Mammary microvascular endothelial cell (primary cell): ENCODE measurements around the gene NKIRAS2. TPM values are rescaled to one million over a fixed set of nuclear protein-coding genes. Genes with fewer than 3 reads are reported as not detected.

Experiments used
- total RNA-seq: library from RNA; depleted of rRNA; stranded (reverse); fragments of >200 nt; gene quantifications from 2 replicates; pipeline ENCODE4 v1.2.3, GENCODE V29; 2015

NKIRAS2 gene
- 56.2 and 69.4 TPM in 2 replicates for total RNA-seq

GRCh38 chr17:42019509-42020404, at the start of gene NKIRAS2:
TSS of gene NKIRAS2 (plus strand) at chr17:42020090. CDS start at chr17:42021578, 1,488 bp downstream.

DNA sequence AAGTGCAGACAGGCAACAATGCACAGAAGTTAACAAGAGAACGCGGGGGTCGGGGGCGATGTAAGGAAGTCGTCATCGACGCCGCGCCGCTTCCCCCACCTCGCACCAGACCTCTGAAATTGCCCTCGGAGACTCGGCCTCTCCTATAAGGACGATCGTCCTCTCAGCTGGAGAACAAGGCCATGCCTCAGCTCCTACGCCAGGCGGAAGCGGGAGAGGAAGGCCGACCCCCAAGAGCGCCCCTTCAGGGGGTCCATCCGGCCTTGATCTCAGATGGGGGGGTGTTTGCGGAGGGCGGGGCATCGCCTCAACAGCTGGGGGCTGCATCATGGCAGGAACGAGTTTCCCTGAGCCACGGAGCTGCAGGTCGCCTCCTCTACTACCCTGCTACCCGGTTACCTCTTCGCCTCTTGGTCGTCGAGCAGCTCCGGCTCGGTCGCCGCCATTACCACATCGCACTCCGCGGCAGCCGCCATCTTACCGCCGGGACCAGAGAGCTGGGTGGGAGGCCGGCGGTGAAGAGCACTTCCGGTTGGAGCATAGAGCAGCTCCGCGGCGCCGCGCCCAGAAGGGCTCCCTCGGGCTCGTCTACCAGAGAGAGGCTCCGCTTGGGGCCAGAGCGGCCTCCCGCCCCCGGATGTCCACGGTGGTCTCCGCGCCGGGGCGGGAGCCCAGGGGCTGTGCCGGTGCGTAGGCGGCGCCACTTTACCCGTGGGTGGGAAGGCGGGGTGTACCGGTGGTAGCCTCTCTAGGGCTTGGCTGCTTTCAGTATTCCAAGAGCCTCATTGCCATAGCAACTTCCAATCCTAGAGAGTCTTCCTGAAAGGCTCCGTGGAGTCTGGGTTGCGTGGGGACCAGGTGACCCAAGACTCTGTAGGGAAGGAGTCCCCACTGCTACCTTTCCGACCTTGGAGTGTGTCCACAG, 2.7 kb upstream of the NKIRAS2 start, which contains the start of gene DNAJC7:
Gene DNAJC7, minus strand, starts transcription at position 499 of the 925 bp plus-strand sequence. Its CDS starts 23 bp downstream, at position 476.

DNA sequence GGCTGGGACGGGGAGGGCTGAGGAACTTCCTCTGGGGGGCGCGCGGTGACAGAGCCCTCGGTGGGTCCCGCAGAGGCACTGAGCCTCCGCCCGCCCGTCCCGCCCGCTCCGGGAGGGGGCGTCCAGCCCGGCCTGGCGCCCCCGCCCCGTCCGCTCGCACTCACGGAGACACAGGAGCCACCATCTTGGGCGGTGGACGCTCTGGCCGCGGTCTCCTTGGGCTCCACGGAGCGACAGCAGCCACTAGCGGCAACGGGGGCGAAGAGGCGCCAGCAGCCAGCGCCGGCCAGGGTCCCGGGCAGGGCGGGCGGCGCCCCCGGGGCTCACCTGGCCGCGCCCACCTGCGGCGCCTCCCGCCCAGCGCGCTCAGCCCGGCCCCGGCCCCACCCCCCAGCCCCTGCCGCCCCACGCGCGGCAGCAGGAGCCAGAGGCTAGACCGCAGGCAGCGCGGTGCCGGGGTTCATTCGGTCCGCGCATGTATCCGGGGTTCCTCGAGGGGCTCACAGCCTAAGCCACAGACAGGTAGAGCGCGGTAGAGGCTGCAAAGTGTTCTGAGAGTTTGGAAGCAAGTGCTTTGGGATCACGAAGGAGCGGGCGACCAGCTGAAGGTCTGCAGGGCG, 30.6 kb downstream of the NKIRAS2 start, which contains the start of gene C17orf113:
Gene C17orf113, minus strand, starts transcription at position 209 of the 620 bp plus-strand sequence. CDS start 7,225 bp downstream, outside the sequence.

Other genes starting within 250 kb of the NKIRAS2 start
- 169 and 195 TPM in 2 replicates for gene JUP, start 233.4 kb upstream of the NKIRAS2 start, total RNA-seq
- gene P3H4, start 208.1 kb upstream of the NKIRAS2 start, total RNA-seq, result 28.8 and 30.7 TPM in 2 replicates
- gene FKBP10, start 207.1 kb upstream of the NKIRAS2 start, total RNA-seq, result 83.2 and 91.1 TPM in 2 replicates
- gene NT5C3B, start 183.9 kb upstream of the NKIRAS2 start, total RNA-seq, result 52.2 and 58.0 TPM in 2 replicates
- gene KLHL10, start 182.3 kb upstream of the NKIRAS2 start, total RNA-seq, result not detected in 2 replicates
- gene KLHL11, start 154.7 kb upstream of the NKIRAS2 start, total RNA-seq, result 13.9 and 16.4 TPM in 2 replicates
- 254 and 389 TPM in 2 replicates for gene ACLY, start 101.1 kb upstream of the NKIRAS2 start, total RNA-seq
- gene ODAD4, start 89.5 kb upstream of the NKIRAS2 start, total RNA-seq, result not detected in 2 replicates
- gene CNP, start 53.3 kb upstream of the NKIRAS2 start, total RNA-seq, result 81.4 and 83.9 TPM in 2 replicates
- 65.2 and 68.0 TPM in 2 replicates for gene DNAJC7, start 2.7 kb upstream of the NKIRAS2 start, total RNA-seq
- gene C17orf113, start 30.5 kb downstream of the NKIRAS2 start, total RNA-seq, result 0.07 and 0.20 TPM in 2 replicates
- gene ZNF385C, start 78.4 kb downstream of the NKIRAS2 start, total RNA-seq, result not detected in 2 replicates
- 15.4 and 17.7 TPM in 2 replicates for gene DHX58, start 92.6 kb downstream of the NKIRAS2 start, total RNA-seq
- 11.3 and 14.1 TPM in 2 replicates for gene KAT2A, start 101.3 kb downstream of the NKIRAS2 start, total RNA-seq
- not detected in 2 replicates for gene HSPB9, start 102.7 kb downstream of the NKIRAS2 start, total RNA-seq
- gene RAB5C, start 134.9 kb downstream of the NKIRAS2 start, total RNA-seq, result 187 and 191 TPM in 2 replicates
- 0.07 and 0.15 TPM in 2 replicates for gene KCNH4, start 161.1 kb downstream of the NKIRAS2 start, total RNA-seq
- not detected in 2 replicates for gene HCRT, start 165.4 kb downstream of the NKIRAS2 start, total RNA-seq
- 10.9 and 19.9 TPM in 2 replicates for gene GHDC, start 174.4 kb downstream of the NKIRAS2 start, total RNA-seq